Mesenteric fat pad (tissue), 1 donor: Measurements from ENCODE around the gene CALN1. TPM values are rescaled to one million over a fixed set of nuclear protein-coding genes. Genes with fewer than 3 reads are reported as not detected.
"Not testable (repeated sequence)": the region's sequence is repeated elsewhere in the genome, so short reads cannot be mapped to it uniquely, and the experiment has no call there.

ENCODE experiments used
- DNase-seq: peaks from one replicate; pipeline ENCODE4 v3.0.0-alpha.2; 2020; ENCODE audit warnings: low spot score
- total RNA-seq: library from RNA; stranded (reverse); fragmentation: NEBNext Ultra II Directional; extraction: Animal tissue kit (Norgen Biotek cat#: 25700); gene quantifications from one replicate; pipeline ENCODE4 v1.2.1, GENCODE V29; 2021
- donor health status: DM: yes; HTN: yes; CAD: no.

Gene CALN1
- total RNA-seq, 1 donor from 2014 or later, result not detected

- DNase-seq, result no peak
These were observed 2.5 kb downstream of the CALN1 start for GRCh38 chr7:72409638-72410015.

GRCh38 chr7:72408966-72409637 is 3.0 kb downstream of the CALN1 start:
- peak; percentile 51 for DNase-seq

- peak; percentile 49 for DNase-seq
These were observed 5.2 kb downstream of the CALN1 start for GRCh38 chr7:72406820-72407403.

- DNase-seq, result peak; percentile 72
These were observed 6.3 kb downstream of the CALN1 start for GRCh38 chr7:72405871-72406270.

GRCh38 chr7:72405418-72405817 is 6.7 kb downstream of the CALN1 start:
- DNase-seq, result no peak

- DNase-seq, result no peak
These were observed 7.4 kb downstream of the CALN1 start for GRCh38 chr7:72404743-72405142.

- DNase-seq, result no peak
These were observed 8.6 kb downstream of the CALN1 start for GRCh38 chr7:72403458-72404076.

- DNase-seq, result no peak
These were observed 18.1 kb downstream of the CALN1 start for GRCh38 chr7:72394016-72394415.

GRCh38 chr7:72391821-72392377 is 20.2 kb downstream of the CALN1 start:
- no peak for DNase-seq

- no peak for DNase-seq
These were observed 26.0 kb downstream of the CALN1 start for GRCh38 chr7:72386118-72386517.

GRCh38 chr7:72362246-72362645 is 49.9 kb downstream of the CALN1 start:
- DNase-seq, result no peak

GRCh38 chr7:72345208-72345727 is 66.9 kb downstream of the CALN1 start:
- no peak for DNase-seq

GRCh38 chr7:72343991-72344390 is 68.1 kb downstream of the CALN1 start:
- no peak for DNase-seq

GRCh38 chr7:72343354-72343753 is 68.8 kb downstream of the CALN1 start:
- DNase-seq, result not testable (repeated sequence)

GRCh38 chr7:72337390-72338167 is 74.6 kb downstream of the CALN1 start:
- no peak for DNase-seq

- no peak for DNase-seq
These were observed 75.3 kb downstream of the CALN1 start for GRCh38 chr7:72336632-72337389.

- no peak for DNase-seq
These were observed 75.8 kb downstream of the CALN1 start for GRCh38 chr7:72336382-72336631.

GRCh38 chr7:72335561-72336381 is 76.4 kb downstream of the CALN1 start:
- no peak for DNase-seq

GRCh38 chr7:72334698-72335097 is 77.4 kb downstream of the CALN1 start:
- DNase-seq, result no peak

- DNase-seq, result no peak
These were observed 78.1 kb downstream of the CALN1 start for GRCh38 chr7:72334066-72334465.
